SIG-M5 treated with dmso at 0.1 percent for 504 hours (cell line): ENCODE data around the gene MMAA.
A peak's percentile ranks its signal among the peaks of the same experiment; 100 is the strongest.

Experiments
- DNase-seq: peaks from one replicate; lab custom pipeline; 2025; ENCODE audit not compliant: unreplicated experiment; lab: John Stamatoyannopoulos, UW

Gene MMAA

DNA sequence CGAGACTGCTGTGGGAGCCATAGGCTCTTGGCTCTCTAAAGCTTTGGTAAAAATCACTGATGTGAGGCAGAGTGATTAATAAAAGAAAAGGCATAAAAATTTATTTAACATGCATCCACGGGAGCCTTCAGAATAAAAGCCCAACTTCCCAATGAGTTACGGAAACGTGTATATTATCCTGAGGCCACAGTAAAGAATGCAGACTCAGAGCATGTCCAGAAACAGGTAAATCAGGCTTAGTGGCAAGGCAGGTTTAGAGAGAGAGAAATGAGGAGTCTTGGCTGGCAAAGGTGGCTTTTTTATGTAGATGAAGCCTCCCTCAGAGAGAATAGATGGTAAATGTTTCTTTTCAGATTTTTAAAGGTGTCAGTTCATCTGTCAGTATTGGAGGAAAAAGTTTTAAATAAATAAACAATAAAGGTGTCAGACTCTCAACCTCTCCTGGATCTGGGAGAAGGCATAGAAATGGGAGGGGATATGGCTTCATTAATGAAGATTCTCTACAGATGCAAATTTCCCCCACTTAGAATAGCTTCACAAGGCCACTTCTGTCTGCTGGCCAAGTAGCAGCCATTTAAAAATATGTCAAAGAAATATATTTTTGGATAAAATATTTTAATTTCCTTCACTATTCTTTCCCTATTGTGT is 84.8 kb downstream of the MMAA start:
- DNase-seq, result peak; percentile 51

GRCh38 chr4:145709336-145709735 is 90.2 kb downstream of the MMAA start:
- no peak for DNase-seq
